Retinal pigment epithelial cell (primary cell): ENCODE results near the gene BTBD16.

ENCODE experiments used
- DNase-seq: peaks from one replicate; pipeline ENCODE4 v3.0.0-alpha.2; 2010; ENCODE audit warnings: low read depth
- H3K4me3 ChIP-seq: 2 replicates; pipeline ENCODE4 v1.5.1; 2011; ENCODE audit warnings: mild to moderate bottlenecking, low read length, control low read depth, moderate library complexity
- TF ChIP-seq, protein P1 (sequence below): conservative IDR thresholded peaks from 2 replicates; pipeline ENCODE4 v1.5.1; 2011; ENCODE audit warnings: low read depth, low read length, control low read depth, inconsistent platforms

Gene BTBD16

GRCh38 chr10:122368502-122369254 lies 97.6 kb downstream of the BTBD16 start:
- H3K4me3 ChIP-seq: no peak overlapping the region
- TF ChIP-seq, protein P1, sequence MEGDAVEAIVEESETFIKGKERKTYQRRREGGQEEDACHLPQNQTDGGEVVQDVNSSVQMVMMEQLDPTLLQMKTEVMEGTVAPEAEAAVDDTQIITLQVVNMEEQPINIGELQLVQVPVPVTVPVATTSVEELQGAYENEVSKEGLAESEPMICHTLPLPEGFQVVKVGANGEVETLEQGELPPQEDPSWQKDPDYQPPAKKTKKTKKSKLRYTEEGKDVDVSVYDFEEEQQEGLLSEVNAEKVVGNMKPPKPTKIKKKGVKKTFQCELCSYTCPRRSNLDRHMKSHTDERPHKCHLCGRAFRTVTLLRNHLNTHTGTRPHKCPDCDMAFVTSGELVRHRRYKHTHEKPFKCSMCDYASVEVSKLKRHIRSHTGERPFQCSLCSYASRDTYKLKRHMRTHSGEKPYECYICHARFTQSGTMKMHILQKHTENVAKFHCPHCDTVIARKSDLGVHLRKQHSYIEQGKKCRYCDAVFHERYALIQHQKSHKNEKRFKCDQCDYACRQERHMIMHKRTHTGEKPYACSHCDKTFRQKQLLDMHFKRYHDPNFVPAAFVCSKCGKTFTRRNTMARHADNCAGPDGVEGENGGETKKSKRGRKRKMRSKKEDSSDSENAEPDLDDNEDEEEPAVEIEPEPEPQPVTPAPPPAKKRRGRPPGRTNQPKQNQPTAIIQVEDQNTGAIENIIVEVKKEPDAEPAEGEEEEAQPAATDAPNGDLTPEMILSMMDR: no peak
- no peak for DNase-seq

DNA sequence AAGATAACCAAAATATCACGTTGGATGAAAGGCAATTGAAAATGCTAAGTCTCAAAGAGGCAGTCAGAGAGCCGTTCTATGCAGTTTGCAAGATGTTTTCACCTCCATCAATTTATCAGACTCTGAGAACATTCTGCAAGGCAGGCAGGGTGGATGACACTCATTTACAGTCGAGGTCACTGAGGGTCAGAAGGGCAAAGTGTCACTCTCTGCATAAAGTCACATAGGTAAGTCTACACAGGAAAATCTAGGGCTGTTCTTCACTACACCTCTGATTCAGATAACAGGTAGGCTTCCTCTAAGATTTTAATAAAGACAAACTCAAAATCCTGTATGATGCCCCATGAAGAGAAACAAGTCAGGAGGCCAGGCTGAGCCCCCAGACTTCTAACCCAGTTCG lies 102.0 kb downstream of the BTBD16 start:
- no peak overlapping the region for H3K4me3 ChIP-seq
- DNase-seq: no peak
- TF ChIP-seq, protein P1: no peak

GRCh38 chr10:122373721-122374120 lies 102.6 kb downstream of the BTBD16 start:
- TF ChIP-seq, protein P1: no peak
- peak overlapping the region; percentile 77 for H3K4me3 ChIP-seq
- no peak for DNase-seq

- H3K4me3 ChIP-seq: peak within 1 kb of the TSS; percentile 77
- TF ChIP-seq, protein P1: no peak
- peak; percentile 65 for DNase-seq
Measured at GRCh38 chr10:122374237-122374858, 103.3 kb downstream of the BTBD16 start, which contains the start of gene PLEKHA1. Gene PLEKHA1 (plus strand): TSS chr10:122374708. CDS start chr10:122393201, 18,493 bp downstream.

GRCh38 chr10:122374859-122375678 lies 104.0 kb downstream of the BTBD16 start:
- H3K4me3 ChIP-seq: peak overlapping the region; percentile 66
- TF ChIP-seq, protein P1: no peak
- no peak for DNase-seq

DNA sequence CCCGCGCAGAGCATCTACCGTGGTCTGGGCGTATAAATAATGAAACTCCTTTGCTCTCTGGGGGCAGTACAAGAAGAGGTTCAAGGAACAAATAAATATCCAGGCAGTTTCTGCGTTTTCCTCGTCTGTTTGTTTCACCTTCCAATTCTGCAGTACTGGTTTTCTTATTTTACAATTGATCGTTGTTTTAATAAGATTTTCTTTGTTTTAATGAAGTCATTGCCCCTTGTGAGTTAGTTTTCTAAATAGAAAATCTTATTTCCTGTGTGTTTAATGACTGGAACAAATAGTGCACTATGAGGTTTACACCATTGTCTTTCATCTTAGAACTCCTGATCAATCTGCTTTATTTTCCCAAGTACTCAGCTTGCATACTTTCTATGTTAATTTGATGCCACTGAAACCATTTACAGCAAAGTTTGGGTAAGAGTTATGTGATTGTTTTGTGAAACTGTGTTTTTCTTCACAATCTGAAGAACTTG lies 104.6 kb downstream of the BTBD16 start:
- peak overlapping the region; percentile 66 for H3K4me3 ChIP-seq
- TF ChIP-seq, protein P1: no peak
- no peak for DNase-seq
